Tibial nerve (tissue), 4 donors: ENCODE results near the gene TRIP12. TPM values are rescaled to one million over a fixed set of nuclear protein-coding genes. Genes with fewer than 3 reads are reported as not detected.

Source experiments
- DNase-seq, 2 donors: peaks; one replicate each; pipeline ENCODE4 v3.0.0-alpha.2; 2019; ENCODE audit warnings: low spot score in 2 of 2
- H3K27ac ChIP-seq, 4 donors: fragments of 200-600 bp; sonication (generic) in 3 of 4; one replicate each; pipeline ENCODE4 v1.5.1; 2017 to 2019; ENCODE audit warnings: mild to moderate bottlenecking in 1 of 4
- H3K27me3 ChIP-seq, 2 donors: fragments of 200-600 bp; sonication (generic) in 1 of 2; one replicate each; pipeline versions ENCODE4 v1.5.1 to v1.6.0; 2017 to 2019
- H3K36me3 ChIP-seq, 3 donors: fragments of 200-600 bp; sonication (generic); one replicate each; pipeline ENCODE4 v1.5.1; 2018 to 2019
- H3K4me1 ChIP-seq, 4 donors: fragments of 200-600 bp; sonication (generic) in 3 of 4; one replicate each; pipeline ENCODE4 v1.5.1; 2017 to 2019
- H3K4me3 ChIP-seq, 4 donors: fragments of 200-600 bp; sonication (generic) in 3 of 4; one replicate each; pipeline ENCODE4 v1.5.1; 2017 to 2019; ENCODE audit warnings: mild to moderate bottlenecking in 1 of 4, moderate library complexity in 1 of 4
- H3K9me3 ChIP-seq, 4 donors: fragments of 200-600 bp; sonication (generic) in 3 of 4; one replicate each; pipeline ENCODE4 v1.5.1; 2017 to 2019
- EP300 ChIP-seq, 2 donors: sonication (generic); formaldehyde crosslinking; IDR thresholded peaks; one replicate each; pipeline ENCODE4 v1.6.1; 2017; ENCODE audit warnings: antibody characterized with exemption in 2 of 2, mild to moderate bottlenecking in 1 of 2
- POLR2A ChIP-seq, 2 donors: fragments of 450-650 bp; IDR thresholded peaks; one replicate each; pipeline ENCODE4 v1.6.1; 2017; ENCODE audit warnings: antibody characterized with exemption in 2 of 2, mild to moderate bottlenecking in 2 of 2, moderate library complexity in 2 of 2
- WGBS, 2 donors: methylation state at CpG; one replicate each; pipeline ENCODE4 v1.1.5; 2018; 5-methylcytosine and 5-hydroxymethylcytosine counted together
- total RNA-seq, 4 donors: library from RNA; depleted of rRNA; stranded (reverse); fragments of >200 nt; gene quantifications; one replicate each; pipeline ENCODE4 v1.1.0, GENCODE V29; 2016
- TF ChIP-seq, protein P1 (sequence below), 5 experiments: fragments of 200-600 bp in 3 of 5; fragments of 450-650 bp in 2 of 5; sonication (generic) in 3 of 5; IDR thresholded peaks; one replicate each; pipeline ENCODE4 v1.5.1; 2016 to 2019; ENCODE audit warnings: antibody characterized with exemption in 5 of 5, mild to moderate bottlenecking in 3 of 5, moderate library complexity in 2 of 5

TRIP12 gene
- total RNA-seq, 4 donors from 2014 or later, result 190 to 210 (median 202) TPM

GRCh38 chr2:229880892-229881586 lies 40.8 kb downstream of the TRIP12 start:
- Histone ChIP-seq H3K27ac (no peak overlapping the region), H3K36me3 (peaks cover 0 to 44% (median 0%) of the 10 kb centered on the region in 3 donors), H3K4me1 (peaks cover 0 to 32% (median 0%) of the 10 kb centered on the region in 4 donors), H3K9me3 (no peaks in the 10 kb centered on the region), H3K4me3 (no peak overlapping the region), H3K27me3 (no peaks in the 10 kb centered on the region)
- TF ChIP-seq, protein P1, sequence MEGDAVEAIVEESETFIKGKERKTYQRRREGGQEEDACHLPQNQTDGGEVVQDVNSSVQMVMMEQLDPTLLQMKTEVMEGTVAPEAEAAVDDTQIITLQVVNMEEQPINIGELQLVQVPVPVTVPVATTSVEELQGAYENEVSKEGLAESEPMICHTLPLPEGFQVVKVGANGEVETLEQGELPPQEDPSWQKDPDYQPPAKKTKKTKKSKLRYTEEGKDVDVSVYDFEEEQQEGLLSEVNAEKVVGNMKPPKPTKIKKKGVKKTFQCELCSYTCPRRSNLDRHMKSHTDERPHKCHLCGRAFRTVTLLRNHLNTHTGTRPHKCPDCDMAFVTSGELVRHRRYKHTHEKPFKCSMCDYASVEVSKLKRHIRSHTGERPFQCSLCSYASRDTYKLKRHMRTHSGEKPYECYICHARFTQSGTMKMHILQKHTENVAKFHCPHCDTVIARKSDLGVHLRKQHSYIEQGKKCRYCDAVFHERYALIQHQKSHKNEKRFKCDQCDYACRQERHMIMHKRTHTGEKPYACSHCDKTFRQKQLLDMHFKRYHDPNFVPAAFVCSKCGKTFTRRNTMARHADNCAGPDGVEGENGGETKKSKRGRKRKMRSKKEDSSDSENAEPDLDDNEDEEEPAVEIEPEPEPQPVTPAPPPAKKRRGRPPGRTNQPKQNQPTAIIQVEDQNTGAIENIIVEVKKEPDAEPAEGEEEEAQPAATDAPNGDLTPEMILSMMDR (IDR thresholded peaks at IDR 0.05), result no peak
- no peak for TF ChIP-seq EP300 (IDR thresholded peaks at IDR 0.05)
- no peak for TF ChIP-seq POLR2A (IDR thresholded peaks at IDR 0.05)
- DNase-seq, result no peak
- 78 to 79% methylated on average over 5 of the region's 5 CpGs for WGBS, 2 donors

GRCh38 chr2:229879191-229879950 lies 42.4 kb downstream of the TRIP12 start:
- peaks cover 0 to 25% (median 0%) of the 10 kb centered on the region in 4 donors for H3K4me1 ChIP-seq
- H3K36me3 ChIP-seq, result peaks cover 0 to 48% (median 0%) of the 10 kb centered on the region in 3 donors
- no peaks in the 10 kb centered on the region for H3K27me3 ChIP-seq
- 90 to 93% methylated on average over 6 of the region's 6 CpGs for WGBS, 2 donors
- no peak overlapping the region for H3K4me3 ChIP-seq
- TF ChIP-seq EP300 (IDR thresholded peaks at IDR 0.05), result no peak
- TF ChIP-seq, protein P1 (IDR thresholded peaks at IDR 0.05), result no peak
- TF ChIP-seq POLR2A (IDR thresholded peaks at IDR 0.05), result no peak
- no peaks in the 10 kb centered on the region for H3K9me3 ChIP-seq
- no peak overlapping the region for H3K27ac ChIP-seq
- DNase-seq, result no peak

GRCh38 chr2:229875549-229875948 lies 46.3 kb downstream of the TRIP12 start:
- TF ChIP-seq, protein P1 (IDR thresholded peaks at IDR 0.05), result no peak
- TF ChIP-seq EP300 (IDR thresholded peaks at IDR 0.05) (no peak), POLR2A (IDR thresholded peaks at IDR 0.05) (no peak)
- Histone ChIP-seq H3K27me3 (no peaks in the 10 kb centered on the region), H3K4me1 (peaks cover 0 to 16% (median 2%) of the 10 kb centered on the region in 4 donors), H3K36me3 (peaks cover 0 to 57% (median 0%) of the 10 kb centered on the region in 3 donors), H3K4me3 (no peak overlapping the region), H3K27ac (no peak overlapping the region), H3K9me3 (no peaks in the 10 kb centered on the region)
- DNase-seq, result no peak
- 59 to 72% methylated on average over 2 of the region's 2 CpGs for WGBS, 2 donors

DNA sequence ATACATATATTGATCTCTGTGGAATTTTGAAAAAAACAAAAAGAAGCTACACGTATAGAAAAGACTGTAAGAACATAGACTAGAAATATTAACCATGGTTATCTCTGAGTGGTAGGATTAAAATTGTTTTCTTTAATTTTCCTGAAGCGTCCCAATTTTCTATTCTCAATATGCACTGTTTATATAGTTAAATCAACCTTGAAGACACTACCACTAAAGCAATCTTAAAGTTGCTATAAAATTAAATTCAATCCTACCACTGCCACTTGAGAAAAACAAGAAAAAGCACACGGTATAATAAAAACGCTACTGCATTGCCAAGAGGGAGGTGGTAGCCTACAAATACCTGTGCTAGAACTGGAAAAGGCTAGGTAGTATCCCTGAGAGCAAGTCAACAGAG lies 47.2 kb downstream of the TRIP12 start:
- Histone ChIP-seq H3K36me3 (peaks cover 0 to 53% (median 0%) of the 10 kb centered on the region in 3 donors), H3K27me3 (no peaks in the 10 kb centered on the region), H3K9me3 (no peaks in the 10 kb centered on the region), H3K27ac (no peak overlapping the region), H3K4me1 (peaks cover 0 to 16% (median 2%) of the 10 kb centered on the region in 4 donors), H3K4me3 (no peak overlapping the region)
- 82 to 85% methylated on average over 4 of the region's 4 CpGs for WGBS, 2 donors
- TF ChIP-seq EP300 (IDR thresholded peaks at IDR 0.05) (no peak), POLR2A (IDR thresholded peaks at IDR 0.05) (no peak)
- TF ChIP-seq, protein P1 (IDR thresholded peaks at IDR 0.05), result no peak
- DNase-seq, result no peak

- TF ChIP-seq POLR2A (IDR thresholded peaks at IDR 0.05), result no peak
- no peak for TF ChIP-seq EP300 (IDR thresholded peaks at IDR 0.05)
- TF ChIP-seq, protein P1 (IDR thresholded peaks at IDR 0.05), result no peak
- no peak overlapping the region for H3K27ac ChIP-seq
- no peak overlapping the region for H3K4me3 ChIP-seq
- peaks cover 0 to 16% (median 2%) of the 10 kb centered on the region in 4 donors for H3K4me1 ChIP-seq
- WGBS, 2 donors, result 26 to 29% methylated on average over 1 of the region's 1 CpG
- peaks cover 0 to 45% (median 0%) of the 10 kb centered on the region in 3 donors for H3K36me3 ChIP-seq
- H3K9me3 ChIP-seq, result no peaks in the 10 kb centered on the region
- H3K27me3 ChIP-seq, result no peaks in the 10 kb centered on the region
- DNase-seq, result no peak
Observed at GRCh38 chr2:229873123-229873581, 48.7 kb downstream of the TRIP12 start.
